ENCODE results near the gene JADE1.

JADE1 gene

DNA sequence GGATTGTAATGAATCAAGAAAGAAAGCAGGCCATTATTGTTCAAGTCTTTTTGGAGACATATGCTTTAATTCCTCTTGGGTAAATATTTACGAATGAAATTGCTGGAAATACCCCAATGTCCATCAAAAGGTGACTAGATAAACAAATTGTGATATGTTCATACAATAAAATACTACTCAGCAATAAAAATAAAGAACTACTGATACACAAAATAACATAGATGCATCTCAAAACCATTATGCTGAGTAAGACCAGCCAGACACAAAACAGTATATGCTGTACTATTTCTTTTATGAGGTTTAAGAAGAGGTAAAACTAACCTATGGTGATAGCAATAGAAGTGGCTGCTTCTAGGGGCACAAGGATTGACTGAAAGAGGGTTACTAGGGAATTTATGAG lies 28.8 kb upstream of the JADE1 start:
- no peak overlapping the region for H3K14ac ChIP-seq (ENCODE audit: low read length in 2 of 2)
- H2AFZ ChIP-seq (ENCODE audit: low read depth, low read length): no peak overlapping the region
- no peak overlapping the region for H3K4ac ChIP-seq (ENCODE audit: low read depth in 1 of 2, low read length in 2 of 2)
- H2BK5ac ChIP-seq (ENCODE audit: low read depth, low read length, poor library complexity, severe bottlenecking): no peak overlapping the region
- H3K9ac ChIP-seq (ENCODE audit: low read length): no peak overlapping the region
- H2AK5ac ChIP-seq (ENCODE audit: low read length, severe bottlenecking): no peak overlapping the region
- no peaks in the 10 kb centered on the region for H3K27me3 ChIP-seq (ENCODE audit: control insufficient read depth in 1 of 2, insufficient read depth in 1 of 2, low read length in 2 of 2)
- no peak overlapping the region for H3K4me3 ChIP-seq (ENCODE audit: insufficient read depth in 1 of 2, low read depth in 1 of 2, low read length in 2 of 2)
- no peak overlapping the region for H3K27ac ChIP-seq (ENCODE audit: low read length, poor library complexity, severe bottlenecking)
- WGBS: no CpG with 5 or more reads among the region's 1 CpG
- no peak overlapping the region for H3K18ac ChIP-seq (ENCODE audit: low read depth in 1 of 2, low read length in 2 of 2)
- H4K91ac ChIP-seq (ENCODE audit: low read length): no peak overlapping the region
- no peaks in the 10 kb centered on the region for H3K79me1 ChIP-seq (replicated peaks; ENCODE audit: low read length, poor library complexity, severe bottlenecking)
- H3K4me2 ChIP-seq (ENCODE audit: low read length, poor library complexity, severe bottlenecking): no peak overlapping the region
- H2BK12ac ChIP-seq (ENCODE audit: low read length in 2 of 2): no peak overlapping the region
- H3K23ac ChIP-seq (ENCODE audit: low read length in 2 of 2): no peak overlapping the region
- DNase-seq: no peak
- H4K8ac ChIP-seq (ENCODE audit: low read length): no peak overlapping the region
- H2BK120ac ChIP-seq (ENCODE audit: low read depth, low read length): no peak overlapping the region
- no peak overlapping the region for H2BK15ac ChIP-seq (ENCODE audit: low read depth, poor library complexity, severe bottlenecking)
- no peaks in the 10 kb centered on the region for H3K36me3 ChIP-seq (ENCODE audit: control insufficient read depth in 1 of 2, insufficient read depth in 2 of 2, low read depth in 1 of 2, low read length in 2 of 2)
- no peaks in the 10 kb centered on the region for H3K9me3 ChIP-seq (ENCODE audit: control insufficient read depth, low read length)
- peaks cover 3% of the 10 kb centered on the region for H3K4me1 ChIP-seq (ENCODE audit: control insufficient read depth, insufficient read depth, low read depth, low read length)

DNA sequence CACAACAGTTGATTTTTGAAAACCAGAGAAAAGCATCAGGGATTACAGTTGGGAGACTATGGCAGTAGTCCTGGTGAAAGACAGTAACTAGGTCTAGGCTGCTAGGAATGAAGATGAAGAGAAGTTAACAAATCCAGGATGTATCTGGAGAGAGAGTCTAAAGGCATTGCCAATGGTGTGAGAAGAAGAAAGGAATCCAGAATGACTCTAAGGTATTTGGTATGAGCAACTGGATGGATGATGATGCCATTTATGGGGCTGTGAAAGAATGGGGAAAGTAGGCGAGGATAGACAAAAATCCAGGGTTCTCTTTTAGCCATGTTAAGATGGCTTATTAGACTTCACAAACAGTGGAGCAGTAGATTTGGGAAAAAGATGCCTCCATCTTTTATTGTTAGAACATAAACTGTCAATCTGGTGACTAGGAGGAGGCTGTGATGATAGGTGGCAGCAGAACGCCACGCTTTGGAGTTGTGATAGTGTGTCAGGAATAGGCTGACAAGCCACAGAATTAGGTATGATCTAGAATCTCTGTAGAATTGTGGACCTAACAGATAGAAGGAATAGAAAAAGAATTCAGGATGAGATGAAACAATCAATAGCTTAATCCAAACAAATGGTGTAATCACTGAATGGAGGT lies 27.3 kb upstream of the JADE1 start:
- WGBS: 95% methylated on average over 3 of the region's 3 CpGs
- H2BK15ac ChIP-seq (ENCODE audit: low read depth, poor library complexity, severe bottlenecking): no peak overlapping the region

DNA sequence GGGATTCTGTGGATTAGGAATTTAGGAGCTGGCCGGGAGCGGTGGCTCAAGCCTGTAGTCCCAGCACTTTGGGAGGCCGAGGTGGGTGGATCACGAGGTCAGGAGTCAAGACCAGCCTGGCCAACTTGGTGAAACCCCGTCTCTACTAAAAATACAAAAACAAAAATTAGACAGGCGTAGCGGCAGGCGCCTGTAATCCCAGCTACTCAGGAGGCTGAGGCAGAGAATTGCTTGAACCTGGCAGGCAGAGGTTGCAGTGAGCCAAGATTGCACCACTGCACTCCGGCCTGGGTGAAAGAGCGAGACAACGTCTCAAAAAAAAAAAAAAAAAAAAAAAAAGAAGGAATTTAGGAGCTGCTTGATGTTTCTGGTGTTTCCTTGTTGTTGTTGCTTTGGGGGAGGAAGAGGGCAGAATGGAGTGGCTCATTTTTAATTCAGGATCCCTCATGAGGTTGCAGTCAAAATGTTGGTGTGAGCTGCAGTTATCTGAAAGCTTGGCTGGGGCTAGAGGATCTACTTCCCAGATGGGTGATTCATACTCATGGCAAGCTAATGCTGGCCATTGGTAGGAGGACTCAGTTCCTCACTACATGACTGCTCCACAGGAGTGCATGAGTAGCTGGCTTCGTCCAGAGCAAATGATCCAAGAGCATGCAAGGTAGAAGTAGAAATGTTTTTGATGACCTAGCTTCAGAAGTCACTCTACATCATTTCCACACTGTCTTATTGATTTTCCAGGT lies 26.5 kb upstream of the JADE1 start:
- no peaks in the 10 kb centered on the region for H3K27me3 ChIP-seq (ENCODE audit: control insufficient read depth in 1 of 2, insufficient read depth in 1 of 2, low read length in 2 of 2)
- no peak overlapping the region for H2AFZ ChIP-seq (ENCODE audit: low read depth, low read length)
- H2BK5ac ChIP-seq (ENCODE audit: low read depth, low read length, poor library complexity, severe bottlenecking): no peak overlapping the region
- H3K4me1 ChIP-seq (ENCODE audit: control insufficient read depth, insufficient read depth, low read depth, low read length): peaks cover 5% of the 10 kb centered on the region
- DNase-seq: no peak
- H3K4me2 ChIP-seq (ENCODE audit: low read length, poor library complexity, severe bottlenecking): no peak overlapping the region
- no peak overlapping the region for H3K4ac ChIP-seq (ENCODE audit: low read depth in 1 of 2, low read length in 2 of 2)
- H3K4me3 ChIP-seq (ENCODE audit: insufficient read depth in 1 of 2, low read depth in 1 of 2, low read length in 2 of 2): no peak overlapping the region
- no peak overlapping the region for H3K23ac ChIP-seq (ENCODE audit: low read length in 2 of 2)
- H2BK15ac ChIP-seq (ENCODE audit: low read depth, poor library complexity, severe bottlenecking): no peak overlapping the region
- peak overlapping the region in 1 of 2 experiments; percentile 34 for H2BK12ac ChIP-seq (ENCODE audit: low read length in 2 of 2)
- no peak overlapping the region for H4K8ac ChIP-seq (ENCODE audit: low read length)
- no peak overlapping the region for H3K18ac ChIP-seq (ENCODE audit: low read depth in 1 of 2, low read length in 2 of 2)
- H4K91ac ChIP-seq (ENCODE audit: low read length): no peak overlapping the region
- H3K27ac ChIP-seq (ENCODE audit: low read length, poor library complexity, severe bottlenecking): no peak overlapping the region
- H3K79me1 ChIP-seq (replicated peaks; ENCODE audit: low read length, poor library complexity, severe bottlenecking): no peaks in the 10 kb centered on the region
- H2BK120ac ChIP-seq (ENCODE audit: low read depth, low read length): no peak overlapping the region
- no peak overlapping the region for H3K14ac ChIP-seq (ENCODE audit: low read length in 2 of 2)
- H3K36me3 ChIP-seq (ENCODE audit: control insufficient read depth in 1 of 2, insufficient read depth in 2 of 2, low read depth in 1 of 2, low read length in 2 of 2): no peaks in the 10 kb centered on the region
- 88% methylated on average over 11 of the region's 12 CpGs for WGBS
- H2AK5ac ChIP-seq (ENCODE audit: low read length, severe bottlenecking): no peak overlapping the region
- peak overlapping the region; percentile 68 for H3K9ac ChIP-seq (ENCODE audit: low read length)
- no peaks in the 10 kb centered on the region for H3K9me3 ChIP-seq (ENCODE audit: control insufficient read depth, low read length)

More for the DNA sequence above, 27.3 kb upstream of the JADE1 start:
- no peak overlapping the region for H4K8ac ChIP-seq (ENCODE audit: low read length)
- H3K18ac ChIP-seq (ENCODE audit: low read depth in 1 of 2, low read length in 2 of 2): no peak overlapping the region
- no peaks in the 10 kb centered on the region for H3K79me1 ChIP-seq (replicated peaks; ENCODE audit: low read length, poor library complexity, severe bottlenecking)
- H3K9me3 ChIP-seq (ENCODE audit: control insufficient read depth, low read length): no peaks in the 10 kb centered on the region
- H3K14ac ChIP-seq (ENCODE audit: low read length in 2 of 2): no peak overlapping the region
- H3K27me3 ChIP-seq (ENCODE audit: control insufficient read depth in 1 of 2, insufficient read depth in 1 of 2, low read length in 2 of 2): no peaks in the 10 kb centered on the region
- no peak overlapping the region for H3K23ac ChIP-seq (ENCODE audit: low read length in 2 of 2)
- H3K4ac ChIP-seq (ENCODE audit: low read depth in 1 of 2, low read length in 2 of 2): no peak overlapping the region
- H2BK5ac ChIP-seq (ENCODE audit: low read depth, low read length, poor library complexity, severe bottlenecking): no peak overlapping the region
- H2BK120ac ChIP-seq (ENCODE audit: low read depth, low read length): no peak overlapping the region
- no peak overlapping the region for H2BK12ac ChIP-seq (ENCODE audit: low read length in 2 of 2)
- H3K36me3 ChIP-seq (ENCODE audit: control insufficient read depth in 1 of 2, insufficient read depth in 2 of 2, low read depth in 1 of 2, low read length in 2 of 2): no peaks in the 10 kb centered on the region
- DNase-seq: no peak
- no peak overlapping the region for H3K27ac ChIP-seq (ENCODE audit: low read length, poor library complexity, severe bottlenecking)
- H2AK5ac ChIP-seq (ENCODE audit: low read length, severe bottlenecking): no peak overlapping the region
- H3K9ac ChIP-seq (ENCODE audit: low read length): peak overlapping the region; percentile 68
- H3K4me2 ChIP-seq (ENCODE audit: low read length, poor library complexity, severe bottlenecking): no peak overlapping the region
- H3K4me3 ChIP-seq (ENCODE audit: insufficient read depth in 1 of 2, low read depth in 1 of 2, low read length in 2 of 2): no peak overlapping the region
- no peak overlapping the region for H2AFZ ChIP-seq (ENCODE audit: low read depth, low read length)
- H3K4me1 ChIP-seq (ENCODE audit: control insufficient read depth, insufficient read depth, low read depth, low read length): no peaks in the 10 kb centered on the region
- no peak overlapping the region for H4K91ac ChIP-seq (ENCODE audit: low read length)

DNA sequence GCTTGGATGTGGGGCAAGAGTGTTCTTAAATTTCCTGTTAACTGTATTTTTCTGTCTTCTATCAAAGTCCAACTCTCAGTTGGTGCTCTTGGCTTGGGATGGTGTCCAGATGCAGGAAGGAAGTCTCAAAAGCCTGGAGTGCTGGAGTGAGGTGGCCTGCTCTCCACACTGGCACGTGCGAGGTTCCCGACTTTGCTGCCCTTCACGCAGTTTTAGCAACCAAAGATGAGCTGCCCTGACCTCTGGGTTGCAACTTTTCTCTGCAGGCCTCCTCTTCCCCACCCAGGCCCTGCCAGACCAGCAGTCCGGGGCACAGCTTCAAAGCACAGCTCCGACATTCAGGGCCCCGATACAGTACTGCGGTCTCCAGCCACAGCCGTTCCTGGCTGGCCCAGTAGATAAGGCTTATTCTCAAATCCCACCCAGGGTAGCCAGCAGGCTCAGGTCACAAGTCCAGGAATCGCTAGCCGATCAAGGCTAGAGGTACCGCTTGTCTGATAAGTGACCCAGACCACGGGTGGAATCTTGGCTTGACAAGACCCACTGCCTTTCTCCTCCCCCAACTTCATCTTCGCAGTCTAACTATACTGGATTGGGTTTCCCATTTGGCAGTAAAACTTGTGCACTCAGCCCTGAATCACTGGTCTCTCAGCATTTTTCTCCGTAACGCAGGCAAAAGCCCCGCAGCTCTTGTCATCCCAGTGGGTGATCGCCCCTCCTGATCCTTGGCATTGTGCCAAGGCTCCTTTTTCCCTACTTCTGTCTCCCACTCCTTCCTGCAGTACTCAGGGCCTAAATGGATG lies 21.8 kb upstream of the JADE1 start:
- Histone ChIP-seq H3K36me3 (ENCODE audit: control insufficient read depth in 1 of 2, insufficient read depth in 2 of 2, low read depth in 1 of 2, low read length in 2 of 2) (no peaks in the 10 kb centered on the region), H3K23ac (ENCODE audit: low read length in 2 of 2) (no peak overlapping the region), H3K4ac (ENCODE audit: low read depth in 1 of 2, low read length in 2 of 2) (no peak overlapping the region), H3K14ac (ENCODE audit: low read length in 2 of 2) (no peak overlapping the region), H2BK120ac (ENCODE audit: low read depth, low read length) (no peak overlapping the region), H3K4me1 (ENCODE audit: control insufficient read depth, insufficient read depth, low read depth, low read length) (peaks cover 8% of the 10 kb centered on the region), H3K27me3 (ENCODE audit: control insufficient read depth in 1 of 2, insufficient read depth in 1 of 2, low read length in 2 of 2) (no peaks in the 10 kb centered on the region), H2BK15ac (ENCODE audit: low read depth, poor library complexity, severe bottlenecking) (no peak overlapping the region), H3K27ac (ENCODE audit: low read length, poor library complexity, severe bottlenecking) (no peak overlapping the region), H3K4me3 (ENCODE audit: insufficient read depth in 1 of 2, low read depth in 1 of 2, low read length in 2 of 2) (no peak overlapping the region), H2AK5ac (ENCODE audit: low read length, severe bottlenecking) (no peak overlapping the region), H3K4me2 (ENCODE audit: low read length, poor library complexity, severe bottlenecking) (no peak overlapping the region), H2BK5ac (ENCODE audit: low read depth, low read length, poor library complexity, severe bottlenecking) (no peak overlapping the region), H3K9me3 (ENCODE audit: control insufficient read depth, low read length) (no peaks in the 10 kb centered on the region), H4K91ac (ENCODE audit: low read length) (no peak overlapping the region), H3K18ac (ENCODE audit: low read depth in 1 of 2, low read length in 2 of 2) (no peak overlapping the region), H3K79me1 (replicated peaks; ENCODE audit: low read length, poor library complexity, severe bottlenecking) (no peaks in the 10 kb centered on the region), H3K9ac (ENCODE audit: low read length) (no peak overlapping the region), H2BK12ac (ENCODE audit: low read length in 2 of 2) (no peak overlapping the region), H4K8ac (ENCODE audit: low read length) (no peak overlapping the region), H2AFZ (ENCODE audit: low read depth, low read length) (no peak overlapping the region)
- 91% methylated on average over 18 of the region's 18 CpGs for WGBS
- no peak for DNase-seq
